CD4-positive, alpha-beta T cell (primary cell): ENCODE results near the gene LCN12. TPM values are rescaled to one million over a fixed set of nuclear protein-coding genes. Genes with fewer than 3 reads are reported as not detected.

ENCODE experiments used
- ATAC-seq: fragments of 200-7000 bp; cut with Tn5 transposase; one replicate; pipeline ENCODE4 v1.10.0; 2022; ENCODE audit warnings: mild to moderate bottlenecking; ENCODE audit not compliant: poor library complexity
- CTCF ChIA-PET: fragments of 350-600 bp; sonication (Branson Sonifier 250); formaldehyde crosslinking; loops from one replicate; lab custom pipeline; 2021; ENCODE audit warnings: antibody characterized with exemption, inconsistent platforms; lab: Charles Lee
- POLR2A ChIA-PET: fragments of 350-600 bp; sonication (Branson Sonifier 250); formaldehyde crosslinking; loops from one replicate; lab custom pipeline; 2021; ENCODE audit warnings: antibody characterized with exemption, inconsistent platforms; lab: Charles Lee
- DNase-seq, 14 experiments: peaks; one replicate each; pipeline ENCODE4 v3.0.0-alpha.2; 2013 to 2020; ENCODE audit warnings: mixed read lengths in 2 of 14
- H3K27ac ChIP-seq, 2 donors: one replicate each; pipeline versions ENCODE4 v1.5.1 to v1.7.0; 2013; ENCODE audit warnings: low read length in 2 of 2, low read depth in 1 of 2, mild to moderate bottlenecking in 1 of 2
- H3K27me3 ChIP-seq, 2 experiments: 1 replicate in 1 of 2; 2 replicates in 1 of 2; pipeline versions ENCODE4 v1.6.1 to v1.7.0; 2013; ENCODE audit warnings: low read length in 2 of 2, control low read depth in 1 of 2, mild to moderate bottlenecking in 1 of 2, moderate library complexity in 1 of 2; ENCODE audit not compliant: insufficient read depth in 2 of 2, control insufficient read depth in 1 of 2
- H3K36me3 ChIP-seq: one replicate; pipeline ENCODE4 v1.6.1; 2013; ENCODE audit warnings: low read length, control low read depth; ENCODE audit not compliant: insufficient read depth
- H3K4me1 ChIP-seq: one replicate; pipeline ENCODE4 v1.6.1; 2013; ENCODE audit warnings: low read length, control low read depth; ENCODE audit not compliant: insufficient read depth
- H3K4me3 ChIP-seq: one replicate; pipeline ENCODE4 v1.5.1; 2013; ENCODE audit warnings: mild to moderate bottlenecking, low read length, moderate library complexity
- H3K9me3 ChIP-seq, 2 experiments: 1 replicate in 1 of 2; 2 replicates in 1 of 2; pipeline versions ENCODE4 v1.6.1 to v1.7.0; 2013; ENCODE audit warnings: low read length in 2 of 2, mild to moderate bottlenecking in 2 of 2, control low read depth in 1 of 2, moderate library complexity in 1 of 2; ENCODE audit not compliant: control insufficient read depth in 1 of 2, insufficient read depth in 1 of 2
- H3K27ac Mint-ChIP-seq: one replicate; pipeline ENCODE4 v1.8.0; 2020; ENCODE audit warnings: mixed read lengths
- H3K27me3 Mint-ChIP-seq: one replicate; pipeline ENCODE4 v1.8.0; 2021; ENCODE audit warnings: mixed read lengths
- H3K36me3 Mint-ChIP-seq: one replicate; pipeline ENCODE4 v1.8.0; 2021; ENCODE audit warnings: low read depth, mixed read lengths
- H3K4me1 Mint-ChIP-seq: one replicate; pipeline ENCODE4 v1.8.0; 2021; ENCODE audit warnings: low read depth, mixed read lengths
- H3K4me3 Mint-ChIP-seq: one replicate; pipeline ENCODE4 v1.8.0; 2020; ENCODE audit warnings: mild to moderate bottlenecking, mixed read lengths
- H3K9me3 Mint-ChIP-seq: one replicate; pipeline ENCODE4 v1.8.0; 2020; ENCODE audit warnings: mixed read lengths
- CTCF ChIP-seq: fragments of 200-600 bp; IDR thresholded peaks from one replicate; pipeline ENCODE4 v1.8.0; 2022; ENCODE audit warnings: antibody characterized with exemption, mild to moderate bottlenecking
- intact Hi-C, 2 experiments: fragments of 100-400 bp; cut with DNase I in 1 of 2; cut with micrococcal nuclease in 1 of 2; formaldehyde crosslinking; loops; one replicate each; pipeline versions ENCODE4 v1.15.1 to v1.9.0; 2023 to 2025; cut with DNase I, micrococcal nuclease
- total RNA-seq, 174 experiments: library from RNA in 2 of 174; stranded (reverse) in 2 of 174; gene quantifications; one replicate each; pipeline ENCODE4 v1.2.3 and lab custom pipeline; 2021 to 2026

LCN12 gene
- total RNA-seq, 2 experiments from 2014 or later: 1.3 to 1.5 TPM

- CTCF ChIA-PET: interaction anchor here (1.3 kb wide), 1 partner anchor 143 kb away, joined by 3 read pairs; the partner anchor contains the start of gene AJM1
- Mint-ChIP-seq H3K27me3 (peaks cover 38% of the 10 kb centered on the region), H3K36me3 (no peaks in the 10 kb centered on the region), H3K4me1 (peaks cover 5% of the 10 kb centered on the region), H3K27ac (no peak overlapping the region), H3K4me3 (no peak overlapping the region), H3K9me3 (no peaks in the 10 kb centered on the region)
- DNase-seq (no peak), ATAC-seq (no peak)
- peaks cover 0 to 14% of the 10 kb centered on the region in 2 experiments for H3K9me3 ChIP-seq
- intact Hi-C loops: no loop called here
- H3K4me3 ChIP-seq: no peak overlapping the region
- peaks cover 17% of the 10 kb centered on the region for H3K4me1 ChIP-seq
- no peaks in the 10 kb centered on the region for H3K36me3 ChIP-seq
- peaks cover 20 to 33% of the 10 kb centered on the region in 2 experiments for H3K27me3 ChIP-seq
- TF ChIP-seq CTCF: no peak
- POLR2A ChIA-PET: interaction anchor here (1.5 kb wide), 1 partner anchor 24 kb away, joined by 3 read pairs; no protein-coding TSS in a partner anchor
- H3K27ac ChIP-seq: no peak overlapping the region
Measured at GRCh38 chr9:136984464-136985026, 32.5 kb downstream of the LCN12 start.

- Histone ChIP-seq H3K27me3 (peaks cover 20 to 33% of the 10 kb centered on the region in 2 experiments), H3K36me3 (no peaks in the 10 kb centered on the region), H3K9me3 (peaks cover 0 to 11% of the 10 kb centered on the region in 2 experiments), H3K27ac (no peak overlapping the region), H3K4me1 (peaks cover 15% of the 10 kb centered on the region), H3K4me3 (no peak overlapping the region)
- H3K4me1 Mint-ChIP-seq: peaks cover 5% of the 10 kb centered on the region
- H3K27me3 Mint-ChIP-seq: peaks cover 38% of the 10 kb centered on the region
- ChIA-PET CTCF (interaction anchor here (1.3 kb wide), 1 partner anchor 143 kb away, joined by 3 read pairs; the partner anchor contains the start of gene AJM1), POLR2A (interaction anchor here (1.5 kb wide), 1 partner anchor 25 kb away, joined by 3 read pairs; no protein-coding TSS in a partner anchor)
- ATAC-seq (peak; percentile 43), DNase-seq (no peak)
- intact Hi-C loops: no loop called here
- no peaks in the 10 kb centered on the region for H3K9me3 Mint-ChIP-seq
- H3K36me3 Mint-ChIP-seq: no peaks in the 10 kb centered on the region
- no peak overlapping the region for H3K4me3 Mint-ChIP-seq
- H3K27ac Mint-ChIP-seq: no peak overlapping the region
- TF ChIP-seq CTCF: no peak
Measured at GRCh38 chr9:136985027-136985602, 33.0 kb downstream of the LCN12 start.

DNA sequence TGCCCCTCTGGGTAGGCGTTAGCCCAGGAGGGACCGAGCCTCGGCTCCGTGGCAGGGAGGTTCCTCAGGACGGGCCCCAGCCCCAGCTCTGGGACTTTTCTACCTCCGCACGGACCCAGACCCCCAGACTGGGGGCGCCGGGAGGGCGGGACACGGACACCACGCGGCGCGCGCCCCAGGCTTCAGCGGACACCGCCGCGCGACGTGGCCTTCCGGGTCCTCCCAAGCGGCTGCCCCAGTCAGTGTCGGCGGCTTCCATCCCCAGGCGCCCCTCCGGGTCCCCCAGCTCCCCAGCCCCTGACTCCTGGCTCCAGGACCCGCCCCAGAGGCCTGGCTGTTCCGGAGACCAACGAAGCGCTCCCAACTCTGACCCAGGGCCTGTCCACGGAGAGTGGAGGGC, 33.8 kb downstream of the LCN12 start:
- Histone ChIP-seq H3K4me3 (no peak overlapping the region), H3K27ac (no peak overlapping the region), H3K36me3 (no peaks in the 10 kb centered on the region), H3K27me3 (peaks cover 20 to 33% of the 10 kb centered on the region in 2 experiments), H3K4me1 (peaks cover 15% of the 10 kb centered on the region), H3K9me3 (peaks cover 0 to 11% of the 10 kb centered on the region in 2 experiments)
- POLR2A ChIA-PET: interaction anchor here (1.5 kb wide), 1 partner anchor 25 kb away, joined by 3 read pairs; no protein-coding TSS in a partner anchor
- Mint-ChIP-seq H3K4me1 (peaks cover 10% of the 10 kb centered on the region), H3K27ac (no peak overlapping the region), H3K9me3 (no peaks in the 10 kb centered on the region), H3K27me3 (peaks cover 33% of the 10 kb centered on the region), H3K36me3 (no peaks in the 10 kb centered on the region), H3K4me3 (no peak overlapping the region)
- CTCF ChIA-PET: interaction anchor here (1.3 kb wide), 1 partner anchor 144 kb away, joined by 3 read pairs; the partner anchor contains the start of gene AJM1
- DNase-seq (no peak), ATAC-seq (no peak)
- intact Hi-C loops: no loop called here
- no peak for TF ChIP-seq CTCF
